Measurements from ENCODE around the gene ZC3HAV1L.

Gene ZC3HAV1L

GRCh38 chr7:138980563-138981291 lies 55.1 kb downstream of the ZC3HAV1L start:
- TF ChIP-seq RAD21 (IDR thresholded peaks at IDR 0.05; ENCODE audit: low read depth) (no peak), ZBTB7A (IDR thresholded peaks at IDR 0.05; ENCODE audit: low read depth) (peak; percentile 82; the same call in 1 of the 2 replicates)

- TF ChIP-seq CEBPB (IDR thresholded peaks at IDR 0.05) (no peak), TCF12 (IDR thresholded peaks at IDR 0.05; ENCODE audit: low read depth) (no peak), ZBTB7A (IDR thresholded peaks at IDR 0.05; ENCODE audit: low read depth) (no peak), USF1 (IDR thresholded peaks at IDR 0.05) (no peak), MAX (IDR thresholded peaks at IDR 0.05) (no peak), EGR1 (IDR thresholded peaks at IDR 0.05) (no peak), CREB1 (IDR thresholded peaks at IDR 0.05; ENCODE audit: low read depth) (no peak)
Observed at GRCh38 chr7:138979988-138980562, 55.8 kb downstream of the ZC3HAV1L start.

- TF ChIP-seq YY1 (IDR thresholded peaks at IDR 0.05; ENCODE audit: low read depth) (no peak), RAD21 (IDR thresholded peaks at IDR 0.05; ENCODE audit: low read depth) (no peak), CEBPB (IDR thresholded peaks at IDR 0.05) (no peak), REST (IDR thresholded peaks at IDR 0.05; ENCODE audit: low read depth) (no peak), TEAD4 (IDR thresholded peaks at IDR 0.05) (no peak), FOXM1 (IDR thresholded peaks at IDR 0.05; ENCODE audit: borderline replicate concordance, low read depth) (no peak), EGR1 (IDR thresholded peaks at IDR 0.05) (no peak), TAF1 (IDR thresholded peaks at IDR 0.05; ENCODE audit: low read depth) (no peak)
Observed at GRCh38 chr7:138979226-138979979, 56.4 kb downstream of the ZC3HAV1L start.

GRCh38 chr7:138978541-138979184 lies 57.2 kb downstream of the ZC3HAV1L start:
- TF ChIP-seq NFIC (IDR thresholded peaks at IDR 0.05) (no peak), YY1 (IDR thresholded peaks at IDR 0.05; ENCODE audit: low read depth) (no peak), ZBTB7A (IDR thresholded peaks at IDR 0.05; ENCODE audit: low read depth) (no peak), REST (IDR thresholded peaks at IDR 0.05; ENCODE audit: low read depth) (no peak), EP300 (IDR thresholded peaks at IDR 0.05; ENCODE audit: borderline replicate concordance) (no peak), CREB1 (IDR thresholded peaks at IDR 0.05; ENCODE audit: low read depth) (no peak), FOXM1 (IDR thresholded peaks at IDR 0.05; ENCODE audit: borderline replicate concordance, low read depth) (no peak), USF1 (IDR thresholded peaks at IDR 0.05) (no peak), EGR1 (IDR thresholded peaks at IDR 0.05) (no peak), TEAD4 (IDR thresholded peaks at IDR 0.05) (no peak), CEBPB (IDR thresholded peaks at IDR 0.05) (no peak), MAX (IDR thresholded peaks at IDR 0.05) (no peak), TAF1 (IDR thresholded peaks at IDR 0.05; ENCODE audit: low read depth) (no peak), TCF12 (IDR thresholded peaks at IDR 0.05; ENCODE audit: low read depth) (no peak), RAD21 (IDR thresholded peaks at IDR 0.05; ENCODE audit: low read depth) (no peak)

Data from Ishikawa (cell line).